GM12892 (cell line): Measurements from ENCODE around the gene LBHD2. TPM values are rescaled to one million over a fixed set of nuclear protein-coding genes. Genes with fewer than 3 reads are reported as not detected.
"Not testable (repeated sequence)": the region's sequence is repeated elsewhere in the genome, so short reads cannot be mapped to it uniquely, and the experiment has no call there.

Source experiments
- DNase-seq: peaks from one replicate; pipeline ENCODE4 v3.0.0; 2011; ENCODE audit not compliant: insufficient read length
- FAIRE-seq: peaks from 2 replicates; lab custom pipeline; 2011; peaks lifted over from hg19 to GRCh38; lab: Jason Lieb, UNC
- POLR2A ChIP-seq: IDR thresholded peaks from 2 replicates; pipeline ENCODE4 v1.6.1; 2011; ENCODE audit warnings: low read depth, low read length, control low read depth
- POLR2AphosphoS5 ChIP-seq: IDR thresholded peaks from 2 replicates; pipeline ENCODE4 v1.6.1; 2011; ENCODE audit warnings: low read depth, low read length, control low read depth
- TAF1 ChIP-seq: IDR thresholded peaks from 2 replicates; pipeline ENCODE4 v1.6.1; 2011; ENCODE audit warnings: low read depth, mild to moderate bottlenecking, control low read depth, low read length, borderline replicate concordance
- polyA plus RNA-seq: library from polyadenylated mRNA; unstranded; fragments of >200 nt; gene quantifications from one replicate; pipeline ENCODE4 v1.2.1, GENCODE V29; 2012; ENCODE audit warnings: missing spikeins, inconsistent platforms; ENCODE audit not compliant: missing spikeins

LBHD2 gene
- not detected for polyA plus RNA-seq

GRCh38 chr14:103084021-103084919 is at the start of gene LBHD2:
Gene LBHD2, plus strand, starts transcription at chr14:103084210. Its CDS starts 1,803 bp downstream, at chr14:103086013.
- DNase-seq (no peak), FAIRE-seq (no peak)
- TF ChIP-seq POLR2AphosphoS5 (no peak), TAF1 (no peak), POLR2A (no peak)

- TF ChIP-seq POLR2AphosphoS5, result no peak
- no peak for TF ChIP-seq TAF1
- TF ChIP-seq POLR2A, result no peak
- no peak for FAIRE-seq
- DNase-seq, result no peak
These were observed 42.5 kb upstream of the LBHD2 start for GRCh38 chr14:103041464-103041863.

GRCh38 chr14:103043257-103044015 is 40.6 kb upstream of the LBHD2 start:
- FAIRE-seq (no peak), DNase-seq (no peak)
- no peak for TF ChIP-seq TAF1
- no peak for TF ChIP-seq POLR2A
- TF ChIP-seq POLR2AphosphoS5, result no peak

- peak; percentile 78 for FAIRE-seq
- no peak for TF ChIP-seq TAF1
- TF ChIP-seq POLR2A, result no peak
- no peak for TF ChIP-seq POLR2AphosphoS5
- DNase-seq, result no peak
These were observed 38.6 kb upstream of the LBHD2 start for GRCh38 chr14:103045371-103045869.

- FAIRE-seq, DNase-seq: not testable (repeated sequence)
These were observed 36.6 kb upstream of the LBHD2 start for GRCh38 chr14:103047453-103047852.

GRCh38 chr14:103050935-103051334 is 33.1 kb upstream of the LBHD2 start:
- TF ChIP-seq POLR2AphosphoS5 (no peak), TAF1 (no peak), POLR2A (no peak)
- FAIRE-seq, result no peak
- DNase-seq, result no peak

- DNase-seq (no peak), FAIRE-seq (no peak)
- no peak for TF ChIP-seq POLR2A
- no peak for TF ChIP-seq TAF1
- no peak for TF ChIP-seq POLR2AphosphoS5
These were observed 31.6 kb upstream of the LBHD2 start for GRCh38 chr14:103052407-103052806.

GRCh38 chr14:103055695-103056094 is 28.3 kb upstream of the LBHD2 start:
- FAIRE-seq (no peak), DNase-seq (no peak)
- no peak for TF ChIP-seq POLR2A
- TF ChIP-seq TAF1, result no peak

- no peak for DNase-seq
- FAIRE-seq, result peak; percentile 14
- TF ChIP-seq TAF1, result no peak
- no peak for TF ChIP-seq POLR2AphosphoS5
- TF ChIP-seq POLR2A, result no peak
These were observed 27.5 kb upstream of the LBHD2 start for GRCh38 chr14:103056322-103057027.

GRCh38 chr14:103057028-103057371 is 27.0 kb upstream of the LBHD2 start:
- FAIRE-seq, result no peak
- TF ChIP-seq POLR2A, result no peak
- TF ChIP-seq TAF1, result no peak
- no peak for TF ChIP-seq POLR2AphosphoS5

More at GRCh38 chr14:103057028-103057371, 27.0 kb upstream of the LBHD2 start:
- DNase-seq, result no peak
